Fibroblast of the aortic adventitia (primary cell): ENCODE measurements around the gene ZBTB26. TPM values are rescaled to one million over a fixed set of nuclear protein-coding genes. Genes with fewer than 3 reads are reported as not detected.

Experiments used
- DNase-seq: peaks from one replicate; pipeline ENCODE4 v3.0.0-alpha.2; 2010; ENCODE audit warnings: low read depth
- H3K4me3 ChIP-seq: 2 replicates; pipeline ENCODE4 v1.5.1; 2011; ENCODE audit warnings: low read depth, mild to moderate bottlenecking, control low read depth, low read length, moderate library complexity
- total RNA-seq: library from RNA; depleted of rRNA; stranded (reverse); fragments of >200 nt; gene quantifications from 2 replicates; pipeline ENCODE4 v1.2.3, GENCODE V29; 2012; ENCODE audit warnings: low replicate concordance
- TF ChIP-seq, protein P1 (sequence below): IDR thresholded peaks from 2 replicates; pipeline ENCODE4 v1.5.1; 2011; ENCODE audit warnings: mild to moderate bottlenecking, low read length, control low read depth, inconsistent platforms; ENCODE audit not compliant: insufficient read depth

The ZBTB26 gene
- total RNA-seq, 1 donor = 4.7 TPM

DNA sequence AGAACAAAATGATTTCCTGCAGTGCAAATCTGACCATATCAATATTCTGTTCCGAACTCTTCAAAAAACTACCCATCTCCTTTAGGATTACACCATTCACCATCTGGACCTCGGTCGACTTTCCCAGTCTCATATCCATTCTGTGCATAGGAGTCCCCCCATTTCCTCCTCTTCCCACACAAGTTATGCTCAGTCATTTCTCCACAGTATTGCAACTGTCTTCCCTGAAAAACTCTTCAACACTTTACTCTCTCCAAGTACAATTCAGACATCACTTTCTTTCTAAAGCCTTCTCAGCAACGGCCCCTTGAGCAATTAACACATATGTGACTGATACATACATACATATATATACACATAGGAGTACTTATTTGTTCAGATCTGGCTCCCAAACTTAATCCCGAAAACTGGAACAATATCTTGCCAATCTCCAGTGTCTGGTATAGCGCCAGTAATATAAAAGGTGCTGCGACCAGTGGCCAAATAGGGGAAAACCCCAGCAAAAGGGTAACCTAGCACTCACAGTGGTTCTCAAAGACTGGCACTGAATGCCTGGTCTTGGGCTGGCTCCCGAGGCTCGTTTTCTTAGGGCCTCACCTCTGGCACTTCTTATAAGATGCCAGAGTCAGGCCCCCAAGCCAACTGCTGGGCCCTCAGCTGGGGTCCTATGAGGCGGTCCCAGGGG lies 629 bp downstream of the ZBTB26 start:
- DNase-seq = no peak
- TF ChIP-seq, protein P1, sequence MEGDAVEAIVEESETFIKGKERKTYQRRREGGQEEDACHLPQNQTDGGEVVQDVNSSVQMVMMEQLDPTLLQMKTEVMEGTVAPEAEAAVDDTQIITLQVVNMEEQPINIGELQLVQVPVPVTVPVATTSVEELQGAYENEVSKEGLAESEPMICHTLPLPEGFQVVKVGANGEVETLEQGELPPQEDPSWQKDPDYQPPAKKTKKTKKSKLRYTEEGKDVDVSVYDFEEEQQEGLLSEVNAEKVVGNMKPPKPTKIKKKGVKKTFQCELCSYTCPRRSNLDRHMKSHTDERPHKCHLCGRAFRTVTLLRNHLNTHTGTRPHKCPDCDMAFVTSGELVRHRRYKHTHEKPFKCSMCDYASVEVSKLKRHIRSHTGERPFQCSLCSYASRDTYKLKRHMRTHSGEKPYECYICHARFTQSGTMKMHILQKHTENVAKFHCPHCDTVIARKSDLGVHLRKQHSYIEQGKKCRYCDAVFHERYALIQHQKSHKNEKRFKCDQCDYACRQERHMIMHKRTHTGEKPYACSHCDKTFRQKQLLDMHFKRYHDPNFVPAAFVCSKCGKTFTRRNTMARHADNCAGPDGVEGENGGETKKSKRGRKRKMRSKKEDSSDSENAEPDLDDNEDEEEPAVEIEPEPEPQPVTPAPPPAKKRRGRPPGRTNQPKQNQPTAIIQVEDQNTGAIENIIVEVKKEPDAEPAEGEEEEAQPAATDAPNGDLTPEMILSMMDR = no peak
- peak overlapping the region; percentile 97 for H3K4me3 ChIP-seq

DNA sequence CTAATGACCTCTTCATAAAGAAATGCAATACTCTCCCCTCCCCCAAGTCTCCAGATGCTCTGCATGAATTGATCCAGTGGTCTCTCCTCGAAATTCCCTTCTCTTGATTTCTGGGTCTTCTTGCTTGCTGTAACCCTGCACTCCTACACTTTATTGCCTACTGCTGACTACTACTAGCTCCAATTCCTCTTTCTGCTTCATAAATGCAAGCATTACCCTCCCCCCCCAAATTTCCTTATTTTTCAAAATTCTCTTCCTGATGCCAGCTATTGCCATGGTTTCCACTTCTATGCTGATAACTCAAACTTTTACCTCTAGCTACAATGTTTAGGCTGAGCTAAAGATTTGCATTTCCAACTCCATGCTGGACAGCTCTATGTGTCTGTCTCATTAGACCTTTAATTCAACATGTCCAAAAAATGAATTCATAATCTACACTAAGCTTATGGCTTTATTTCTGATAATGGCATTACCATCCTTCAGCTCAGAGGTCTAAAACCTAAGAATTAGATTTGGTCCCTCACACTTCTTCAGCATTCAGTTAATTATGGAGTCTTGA lies 1.4 kb downstream of the ZBTB26 start:
- H3K4me3 ChIP-seq = peak overlapping the region; percentile 97
- no peak for DNase-seq
- TF ChIP-seq, protein P1 = no peak

DNA sequence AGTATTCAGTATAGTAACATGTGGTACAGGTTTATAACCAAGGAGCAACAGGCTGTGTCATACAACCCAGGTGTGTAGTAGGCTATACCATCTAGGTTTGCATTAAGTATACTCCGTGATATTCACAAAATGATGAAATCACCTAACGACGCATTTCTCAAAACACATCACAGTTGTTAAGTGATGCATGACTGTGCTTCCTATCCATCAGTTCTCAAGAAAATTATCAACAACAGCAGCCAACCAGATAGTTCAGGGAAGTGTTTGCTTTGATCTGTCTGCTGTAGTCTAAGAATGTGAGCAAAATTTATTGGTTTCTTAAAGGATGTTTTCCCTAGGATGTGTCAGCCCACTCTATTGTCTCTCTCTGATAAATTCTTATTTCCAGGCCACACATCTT lies 7.4 kb downstream of the ZBTB26 start:
- TF ChIP-seq, protein P1 = no peak
- no peak for DNase-seq
- H3K4me3 ChIP-seq = no peak overlapping the region

DNA sequence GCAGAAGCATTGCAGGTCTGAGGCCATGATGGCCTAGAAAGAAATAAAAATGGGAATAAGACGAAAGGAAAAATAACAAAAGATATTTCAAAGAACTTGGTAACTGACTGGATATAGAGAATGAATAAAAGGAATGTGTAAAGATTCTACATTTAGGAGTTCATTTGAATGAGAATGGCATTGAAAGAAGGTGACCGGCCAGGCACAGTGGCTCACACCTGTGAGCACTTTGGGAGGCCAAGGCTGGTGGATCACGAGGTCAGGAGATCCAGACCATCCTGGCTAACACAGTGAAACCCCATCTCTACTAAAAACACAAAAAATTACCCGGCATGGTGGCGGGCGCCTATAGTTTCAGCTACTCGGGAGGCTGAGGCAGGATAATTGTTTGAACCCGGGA lies 8.6 kb downstream of the ZBTB26 start:
- no peak for DNase-seq
- H3K4me3 ChIP-seq = no peak overlapping the region
- TF ChIP-seq, protein P1 = no peak

DNA sequence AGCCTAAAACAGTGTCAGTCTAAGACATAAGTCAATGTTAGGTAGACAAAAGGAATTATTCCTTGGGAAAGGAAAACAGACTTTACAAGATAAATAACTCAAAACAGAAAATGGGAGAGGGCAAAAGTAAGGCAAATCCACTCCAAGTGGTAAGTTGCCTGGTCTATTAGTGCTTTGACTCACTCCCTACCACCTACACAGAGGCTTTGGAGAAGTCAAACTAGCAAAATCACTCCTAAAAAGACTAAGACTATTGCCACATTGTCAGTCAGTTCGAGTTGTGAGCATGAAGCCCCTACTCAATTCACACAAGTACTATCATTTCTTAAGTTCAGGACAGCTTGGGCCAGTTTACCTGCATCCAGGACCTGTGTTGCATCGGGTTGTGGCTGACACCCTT lies 13.0 kb downstream of the ZBTB26 start:
- DNase-seq = no peak
- no peak overlapping the region for H3K4me3 ChIP-seq
- TF ChIP-seq, protein P1 = no peak

DNA sequence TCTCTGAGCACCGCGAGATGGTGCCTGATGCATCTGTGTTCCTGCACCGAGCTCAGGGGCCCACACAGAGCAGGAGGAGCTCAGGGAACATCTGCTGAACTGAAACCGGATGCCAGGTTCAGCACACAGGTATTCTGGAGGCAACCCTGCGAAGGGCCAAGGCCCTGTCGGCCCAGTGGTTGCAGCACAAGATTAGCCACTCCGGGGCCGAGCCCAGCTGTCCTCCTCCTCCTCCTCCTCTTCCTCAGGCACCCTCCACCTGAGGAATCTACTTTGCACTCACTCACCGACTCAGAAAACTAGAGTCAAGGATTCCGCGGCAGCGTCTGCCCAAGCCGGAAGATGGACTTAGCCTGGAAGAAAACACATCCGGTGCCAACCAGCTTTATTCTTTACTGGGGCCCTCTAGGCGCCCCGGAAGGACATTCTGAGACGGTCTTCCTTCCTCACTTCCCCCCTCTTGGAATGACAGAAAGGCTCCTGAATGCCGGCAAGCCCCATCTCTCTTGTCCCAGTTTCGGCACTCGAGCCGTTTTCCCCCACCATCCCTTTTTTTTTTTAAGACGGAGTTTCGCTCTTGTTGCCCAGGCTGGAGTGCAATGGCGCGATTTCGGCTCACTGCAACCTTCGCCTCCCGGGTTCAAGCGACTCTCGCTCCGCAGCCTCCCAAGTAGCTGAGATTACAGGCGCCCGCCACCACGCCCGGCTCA lies 18.2 kb downstream of the ZBTB26 start, which contains the start of gene ZBTB6:
Gene ZBTB6, minus strand, starts transcription at position 360 of the 710 bp plus-strand sequence. CDS start 1,251 bp downstream, outside the sequence.
- peak within 1 kb of the TSS; percentile 95 for H3K4me3 ChIP-seq
- peak; percentile 84 for DNase-seq
- TF ChIP-seq, protein P1 = no peak
